HG03280 (cell line): ENCODE results near the gene GHITM.

Experiments used
- ATAC-seq: cut with Tn5 transposase; IDR thresholded peaks from one replicate; pipeline ENCODE4 v1.9.1; 2021; ENCODE audit warnings: mild to moderate bottlenecking, moderate library complexity; ENCODE audit not compliant: unreplicated experiment

The GHITM gene

DNA sequence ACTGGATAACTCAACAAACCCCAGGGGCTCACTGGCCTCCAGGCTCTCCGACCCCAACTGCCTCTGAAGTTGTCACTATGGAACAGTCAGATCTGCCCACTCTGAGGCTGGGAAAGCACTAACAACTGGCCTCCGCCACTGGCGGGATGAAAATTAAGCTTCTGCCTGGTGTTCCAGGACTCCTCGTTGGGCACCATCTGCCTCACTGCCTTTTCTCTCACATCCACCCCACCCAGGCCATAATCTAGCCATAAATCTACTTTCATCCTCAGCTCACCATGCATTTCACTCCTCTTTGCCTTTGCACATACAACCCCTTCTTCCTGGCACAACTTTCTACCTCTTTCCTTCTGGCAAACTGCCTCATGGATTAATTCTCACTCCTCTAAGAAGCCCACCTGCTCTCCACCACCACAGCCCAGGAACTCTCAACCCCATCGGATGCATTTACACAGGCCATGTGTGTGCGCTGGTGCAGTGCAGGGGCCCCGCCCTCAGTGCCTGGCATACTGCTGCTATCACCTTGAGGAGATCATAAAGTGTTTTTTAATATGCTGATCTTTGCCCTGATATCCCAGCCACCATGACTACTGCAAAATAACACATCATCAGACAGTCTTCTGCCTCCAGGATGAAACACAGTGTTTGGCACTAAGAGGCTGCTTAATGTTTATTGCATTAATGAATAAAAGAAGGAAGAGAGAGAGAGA is 59.1 kb downstream of the GHITM start:
- no peak for ATAC-seq

DNA sequence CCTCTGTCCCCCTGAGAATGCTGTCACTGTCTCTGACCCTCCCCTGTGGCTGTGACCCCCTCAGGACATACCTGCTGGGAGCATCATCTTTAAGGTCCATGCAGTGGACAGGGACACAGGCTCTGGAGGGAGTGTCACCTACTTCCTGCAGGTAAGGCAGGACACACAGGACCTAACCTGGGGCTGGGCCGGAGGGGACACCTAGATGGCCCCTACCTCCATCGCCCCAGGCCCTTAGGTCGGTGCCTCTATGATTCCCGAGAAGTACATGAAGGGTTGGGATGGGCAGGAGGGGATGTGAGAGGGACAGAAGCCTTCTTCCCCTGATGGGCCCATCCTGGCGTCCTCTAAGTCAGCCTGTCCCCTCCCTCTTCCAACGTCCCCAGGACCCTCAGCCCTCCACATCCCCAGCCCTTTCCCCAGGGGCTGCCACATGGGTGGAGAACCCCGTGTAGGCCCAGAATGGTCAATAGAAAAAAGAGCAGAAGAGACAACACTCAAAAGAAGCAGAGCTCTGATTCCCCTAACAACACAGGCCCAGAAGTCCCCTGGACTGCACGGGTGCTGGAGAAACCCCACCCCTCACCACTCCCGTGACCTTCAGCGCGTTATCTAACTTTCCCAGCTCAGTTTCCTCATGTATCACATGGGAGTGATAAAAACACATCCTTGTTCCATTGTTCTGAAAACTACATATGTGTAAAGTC is 61.4 kb downstream of the GHITM start:
- no peak for ATAC-seq

DNA sequence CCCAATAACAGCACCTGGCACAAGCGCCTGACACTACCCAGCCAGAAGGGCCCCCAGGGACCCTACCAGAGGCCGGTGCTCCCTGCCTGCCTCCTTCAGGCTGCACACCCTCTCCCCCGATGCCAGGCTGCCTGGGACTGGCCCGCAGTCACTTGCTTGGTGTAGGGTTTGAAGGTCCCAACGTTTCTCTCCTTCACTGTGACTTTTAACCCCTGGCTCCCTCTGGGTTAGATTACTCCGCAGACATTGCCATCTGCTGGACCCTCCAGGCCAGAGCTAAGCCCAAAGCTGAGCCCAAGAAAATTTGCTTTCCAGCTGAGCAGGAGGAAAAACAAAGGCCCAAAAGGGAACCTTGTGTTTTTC is 61.9 kb downstream of the GHITM start:
- ATAC-seq, result no peak

DNA sequence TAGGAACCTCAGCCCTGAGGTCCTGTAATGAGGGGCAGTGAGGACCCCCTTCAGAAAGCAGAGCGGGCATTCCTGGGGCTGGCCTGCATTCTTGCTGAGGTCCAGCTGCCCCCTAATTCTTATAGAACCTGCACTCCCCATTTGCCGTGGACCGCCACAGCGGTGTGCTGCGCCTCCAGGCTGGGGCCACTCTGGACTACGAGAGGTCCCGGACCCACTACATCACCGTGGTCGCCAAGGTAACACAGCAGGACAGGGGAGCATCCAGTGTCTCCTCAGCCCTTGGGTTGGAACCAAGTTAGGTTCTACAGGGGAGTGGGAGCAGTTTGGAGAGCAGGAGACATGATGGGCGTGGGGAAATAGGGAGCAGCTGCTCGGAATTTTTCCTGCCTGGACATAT is 62.4 kb downstream of the GHITM start:
- no peak for ATAC-seq

DNA sequence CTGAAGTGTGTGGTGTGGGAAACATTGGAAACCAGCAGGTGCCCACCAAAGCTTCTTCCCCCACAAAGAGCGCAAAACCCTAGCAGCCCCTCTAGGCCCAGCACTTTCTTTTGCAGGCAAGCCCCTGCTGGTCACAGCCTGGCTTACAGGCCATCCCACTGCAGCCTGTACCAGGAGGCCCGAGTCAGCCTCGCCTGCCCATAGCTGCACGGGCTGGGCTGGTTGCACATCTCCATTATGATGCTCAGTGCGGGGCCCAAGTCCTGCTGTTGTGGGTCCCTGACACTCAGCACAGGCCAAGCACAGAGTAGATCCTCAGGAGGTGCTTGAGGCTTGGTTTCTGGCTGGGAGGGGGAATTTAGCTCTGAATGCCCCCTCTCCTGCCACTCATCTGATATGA is 63.0 kb downstream of the GHITM start:
- no peak for ATAC-seq
